GM12878 (cell line): Measurements from ENCODE around the gene ATP2B1. TPM values are rescaled to one million over a fixed set of nuclear protein-coding genes. Genes with fewer than 3 reads are reported as not detected.
A peak's percentile ranks its signal among the peaks of the same experiment; 100 is the strongest.

Experiments
- ATAC-seq: fragments of 200-7000 bp; cut with Tn5 transposase; 3 replicates; pipeline ENCODE4 v1.9.1; 2020; ENCODE audit warnings: mild to moderate bottlenecking, moderate library complexity
- BruUV-seq: library from RNA; stranded (reverse); fragments of 400-500 nt; replicated peaks from 2 replicates; lab custom pipeline; 2021; lab: Mats Ljungman, UMichigan
- CTCF ChIA-PET: fragments of 300-600 bp; sonication (Branson Sonifier 250); formaldehyde crosslinking; extraction: SDS; loops from one replicate; lab custom pipeline; 2021; ENCODE audit warnings: inconsistent platforms; lab: Yijun Ruan, JAX
- POLR2A ChIA-PET: fragments of 350-600 bp; formaldehyde crosslinking; extraction: SDS; loops from one replicate; lab custom pipeline; 2021; ENCODE audit warnings: inconsistent platforms; lab: Charles Lee
- RAD21 ChIA-PET: fragments of 300-600 bp; sonication (Branson Sonifier 250); formaldehyde crosslinking; loops from one replicate; lab custom pipeline; 2023; ENCODE audit warnings: antibody characterized with exemption; ENCODE audit not compliant: unreplicated experiment; lab: Charles Lee
- SMC1A ChIA-PET: fragments of 300-600 bp; sonication (Branson Sonifier 250); formaldehyde crosslinking; loops from one replicate; lab custom pipeline; 2023; ENCODE audit not compliant: unreplicated experiment, uncharacterized antibody; lab: Charles Lee
- DNase-seq: peaks from one replicate; pipeline ENCODE4 v3.0.0-alpha.2; 2011; ENCODE audit warnings: low read depth, low spot score
- FAIRE-seq: peaks from 3 replicates; lab custom pipeline; 2011; peaks lifted over from hg19 to GRCh38; lab: Jason Lieb, UNC
- H2AFZ ChIP-seq: 2 replicates; pipeline ENCODE4 v1.6.0; 2011; ENCODE audit warnings: low read depth, low read length, control low read depth; ENCODE audit not compliant: control insufficient read depth
- H3K27ac ChIP-seq: 2 replicates; pipeline ENCODE4 v1.5.1; 2011; ENCODE audit warnings: control low read depth; ENCODE audit not compliant: control insufficient read depth, insufficient read depth
- H3K27me3 ChIP-seq, 2 experiments: replicated peaks in 1 of 2; 2 replicates each; pipeline versions ENCODE4 v1.6.0 to v1.6.1; 2011; ENCODE audit warnings: low read length in 1 of 2; ENCODE audit not compliant: control insufficient read depth in 2 of 2, insufficient read depth in 2 of 2
- H3K36me3 ChIP-seq, 2 experiments: 2 replicates each; pipeline ENCODE4 v1.5.1; 2011; ENCODE audit warnings: low read length in 1 of 2; ENCODE audit not compliant: control insufficient read depth in 2 of 2, insufficient read depth in 2 of 2
- H3K4me1 ChIP-seq: 2 replicates; pipeline ENCODE4 v1.6.1; 2011; ENCODE audit warnings: mild to moderate bottlenecking, low read length, moderate library complexity, mixed read lengths; ENCODE audit not compliant: control insufficient read depth, insufficient read depth
- H3K4me2 ChIP-seq: 2 replicates; pipeline ENCODE4 v1.6.0; 2011; ENCODE audit warnings: control low read depth; ENCODE audit not compliant: control insufficient read depth, insufficient read depth
- H3K4me3 ChIP-seq: fragments of 200-600 bp; sonication (generic); 2 replicates; pipeline ENCODE4 v1.5.1; 2016
- H3K79me2 ChIP-seq: 2 replicates; pipeline ENCODE4 v1.6.0; 2011; ENCODE audit warnings: low read length; ENCODE audit not compliant: control insufficient read depth, insufficient read depth
- H3K9ac ChIP-seq: 2 replicates; pipeline ENCODE4 v1.8.0; 2011; ENCODE audit warnings: low read length, control low read depth, mixed read lengths; ENCODE audit not compliant: control insufficient read depth, insufficient read depth
- H3K9me3 ChIP-seq: replicated peaks from 3 replicates; pipeline ENCODE4 v1.5.1; 2011; ENCODE audit warnings: mild to moderate bottlenecking, low read length; ENCODE audit not compliant: control insufficient read depth, insufficient read depth
- H4K20me1 ChIP-seq: 2 replicates; pipeline ENCODE4 v1.6.0; 2011; ENCODE audit not compliant: control insufficient read depth, insufficient read depth
- ASH2L ChIP-seq: fragments of 300-600, 200-600 bp; sonication (generic); IDR thresholded peaks from 2 replicates; pipeline ENCODE4 v1.6.1; 2017; ENCODE audit warnings: low read depth, mild to moderate bottlenecking, borderline replicate concordance
- CHD4 ChIP-seq: fragments of 200-600 bp; sonication (generic); IDR thresholded peaks from 2 replicates; pipeline ENCODE4 v1.6.1; 2016; ENCODE audit warnings: mild to moderate bottlenecking
- EED ChIP-seq: sonication (generic); IDR thresholded peaks from 2 replicates; pipeline ENCODE4 v1.6.1; 2016; ENCODE audit warnings: antibody characterized with exemption, low read depth
- EZH2 ChIP-seq: IDR thresholded peaks from 2 replicates; pipeline ENCODE4 v1.6.1; 2012; ENCODE audit warnings: low read depth, mild to moderate bottlenecking, control low read depth, inconsistent platforms, low read length, borderline replicate concordance; ENCODE audit not compliant: control insufficient read depth
- GABPA ChIP-seq: IDR thresholded peaks from 2 replicates; pipeline ENCODE4 v1.6.1; 2014; ENCODE audit warnings: antibody characterized with exemption, low read depth, mild to moderate bottlenecking, inconsistent platforms
- GATAD2B ChIP-seq: fragments of 450-650 bp; conservative IDR thresholded peaks from 2 replicates; pipeline ENCODE4 v1.6.1; 2017; ENCODE audit warnings: low read depth, mild to moderate bottlenecking, moderate library complexity
- KDM1A ChIP-seq: fragments of 200-600 bp; sonication (generic); IDR thresholded peaks from 2 replicates; pipeline ENCODE4 v1.6.1; 2016; ENCODE audit warnings: borderline replicate concordance
- RUNX3 ChIP-seq: IDR thresholded peaks from 2 replicates; pipeline ENCODE4 v1.6.1; 2012; ENCODE audit warnings: low read length, inconsistent platforms
- SMAD1 ChIP-seq: fragments of 450-650 bp; IDR thresholded peaks from 2 replicates; pipeline ENCODE4 v1.6.1; 2018; ENCODE audit warnings: mild to moderate bottlenecking, low read depth; ENCODE audit not compliant: partially characterized antibody
- SMARCA5 ChIP-seq: fragments of 450-650 bp; IDR thresholded peaks from 2 replicates; pipeline ENCODE4 v1.6.1; 2017; ENCODE audit warnings: mild to moderate bottlenecking
- WGBS: methylation state at CpG from one replicate; pipeline ENCODE4 v1.1.6; 2016; ENCODE audit warnings: low lambda C conversion rate; ENCODE audit not compliant: insufficient replicate concordance, insufficient coverage; ENCODE audit errors: missing lambda C conversion rate; 5-methylcytosine and 5-hydroxymethylcytosine counted together
- in situ Hi-C: fragments of 300-500 bp; cut with MboI; formaldehyde crosslinking; loops from 9 replicates; pipeline ENCODE4 v1.14.3; 2018; ENCODE audit warnings: mixed read lengths
- intact Hi-C: fragments of 100-400 bp; cut with micrococcal nuclease; formaldehyde crosslinking; loops from one replicate; pipeline ENCODE4 v1.14.2; 2022; ENCODE audit not compliant: unreplicated experiment
- polyA plus RNA-seq, 11 experiments: library from polyadenylated mRNA; depleted of rRNA in 4 of 11; unstranded in 6 of 11; stranded (reverse) in 5 of 11; fragments of >200 nt; fragmentation: Nextera tagmentation in 4 of 11; fragmentation: Illumina TruSeq in 1 of 11; extraction: Ambion mirVana in 4 of 11; extraction: Trizol in 1 of 11; gene quantifications; 1 replicate in 1 of 11; 2 replicates in 10 of 11; pipeline versions ENCODE4 v1.2.1 to v1.2.3, GENCODE V29; 2011 to 2016; ENCODE audit warnings: inconsistent platforms in 2 of 11, missing spikeins in 2 of 11, low read depth in 1 of 11
- total RNA-seq, 4 experiments: library from RNA; depleted of rRNA in 3 of 4; stranded (reverse); fragments of >200 nt in 3 of 4; fragmentation: Illumina TruSeq in 1 of 4; extraction: Trizol in 1 of 4; gene quantifications; 2 replicates each; pipeline versions ENCODE4 v1.2.1 to v1.2.3, GENCODE V29; 2013 to 2021
- TF ChIP-seq, protein P1 (sequence below): fragments of 450-650 bp; IDR thresholded peaks from 2 replicates; pipeline ENCODE4 v1.6.1; 2016; ENCODE audit warnings: mild to moderate bottlenecking
- TF ChIP-seq, protein P2 (sequence below): fragments of 450-650 bp; IDR thresholded peaks from 2 replicates; pipeline ENCODE4 v1.6.1; 2017; ENCODE audit warnings: mild to moderate bottlenecking, low read depth, inconsistent platforms; ENCODE audit not compliant: poor library complexity, severe bottlenecking
- TF ChIP-seq, protein P3 (sequence below): fragments of 450-650 bp; IDR thresholded peaks from 2 replicates; pipeline ENCODE4 v1.6.1; 2017; ENCODE audit warnings: mild to moderate bottlenecking, moderate library complexity

ATP2B1 gene
- total and polyA plus RNA-seq, 10 of the 15 experiments (the other 5 are each of a cell fraction or from before 2014, with no cell fraction given): 15.9 to 67.8 (median 48.5) TPM

DNA sequence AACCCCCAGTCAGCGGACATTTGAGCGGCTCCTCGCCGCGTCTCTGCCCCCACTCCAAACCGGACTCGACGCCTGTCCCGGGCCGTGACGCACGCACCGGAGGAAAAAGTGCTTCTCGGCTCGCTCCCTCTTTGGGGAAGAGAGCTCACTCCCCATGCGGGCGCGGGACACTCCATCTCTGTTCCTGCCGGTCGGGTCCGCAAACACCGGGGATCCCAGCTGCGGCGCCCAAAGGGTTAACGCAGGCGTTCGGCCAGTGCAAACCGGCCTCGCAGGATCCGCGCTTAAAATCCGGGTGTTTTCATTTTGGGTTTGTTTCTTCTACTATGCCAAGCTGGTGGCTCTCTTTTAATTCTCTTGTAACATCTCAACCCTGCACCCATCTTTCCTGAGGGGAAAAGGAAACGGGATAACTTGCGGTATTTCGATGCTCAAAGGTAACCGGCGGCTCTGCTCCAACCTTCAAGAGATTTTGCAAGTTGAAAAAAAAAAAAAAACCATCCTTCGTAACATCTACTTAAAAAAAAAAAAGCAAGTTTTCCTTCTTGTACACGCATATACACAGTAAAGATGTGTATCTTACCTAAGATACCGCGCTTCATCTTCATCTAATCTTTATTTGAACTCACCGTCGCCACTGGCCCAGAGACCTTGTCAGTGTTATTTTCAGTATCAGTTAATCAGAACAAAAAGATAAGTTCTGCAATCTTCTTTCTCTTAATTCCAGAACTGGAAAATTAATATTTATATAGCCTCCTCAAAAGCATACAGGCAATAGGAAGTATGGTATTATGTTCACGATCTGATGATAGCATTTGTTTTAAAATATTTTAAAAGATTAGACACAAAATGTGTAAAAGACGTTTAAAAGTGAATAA, 1.6 kb upstream of the ATP2B1 start:
- peak overlapping the region; percentile 95 for H3K27ac ChIP-seq
- peaks cover 43% of the 10 kb centered on the region for H3K79me2 ChIP-seq
- no peaks in the 10 kb centered on the region for H3K27me3 ChIP-seq
- in situ Hi-C loops: no loop called here
- H3K4me3 ChIP-seq: peak overlapping the region; percentile 91
- H3K4me1 ChIP-seq: no peaks in the 10 kb centered on the region
- peak overlapping the region; percentile 95 for H3K9ac ChIP-seq
- H3K9me3 ChIP-seq: no peaks in the 10 kb centered on the region; the same call in none of the 3 replicates
- CTCF ChIA-PET: interaction anchor here (0.8 to 2.5 kb wide), 4 partner anchors 8 to 218 kb away, joined by 4 to 9 read pairs (median 5); no protein-coding TSS in a partner anchor
- intact Hi-C loops: loop anchor here (1.0 to 5.0 kb wide), 10 partner anchors 46 to 542 kb away; no protein-coding TSS in a partner anchor
- SMC1A ChIA-PET: interaction anchor here (1.0 to 2.2 kb wide), 10 partner anchors 11 to 393 kb away, joined by 3 to 6 read pairs (median 4); no protein-coding TSS in a partner anchor
- no peaks in the 10 kb centered on the region for H3K36me3 ChIP-seq
- DNase-seq: no peak
- TSS peak; percentile 86 for BruUV-seq
- peak overlapping the region; percentile 88 for H2AFZ ChIP-seq
- POLR2A ChIA-PET: interaction anchor here (0.7 to 3.1 kb wide), 10 partner anchors 47 to 367 kb away, joined by 3 to 18 read pairs (median 10); no protein-coding TSS in a partner anchor
- H3K4me2 ChIP-seq: peak overlapping the region; percentile 84
- FAIRE-seq: no peak
- ATAC-seq: peak; percentile 3
- RAD21 ChIA-PET: interaction anchor here (1.0 to 6.0 kb wide), 14 partner anchors 11 to 304 kb away, joined by 3 to 41 read pairs (median 12); no protein-coding TSS in a partner anchor
- WGBS: 2% methylated on average over 45 of the region's 45 CpGs
- no peaks in the 10 kb centered on the region for H4K20me1 ChIP-seq
- TF ChIP-seq KDM1A: no peak
- no peak for TF ChIP-seq SMAD1
- TF ChIP-seq GATAD2B: peak; percentile 77
- TF ChIP-seq, protein P1, sequence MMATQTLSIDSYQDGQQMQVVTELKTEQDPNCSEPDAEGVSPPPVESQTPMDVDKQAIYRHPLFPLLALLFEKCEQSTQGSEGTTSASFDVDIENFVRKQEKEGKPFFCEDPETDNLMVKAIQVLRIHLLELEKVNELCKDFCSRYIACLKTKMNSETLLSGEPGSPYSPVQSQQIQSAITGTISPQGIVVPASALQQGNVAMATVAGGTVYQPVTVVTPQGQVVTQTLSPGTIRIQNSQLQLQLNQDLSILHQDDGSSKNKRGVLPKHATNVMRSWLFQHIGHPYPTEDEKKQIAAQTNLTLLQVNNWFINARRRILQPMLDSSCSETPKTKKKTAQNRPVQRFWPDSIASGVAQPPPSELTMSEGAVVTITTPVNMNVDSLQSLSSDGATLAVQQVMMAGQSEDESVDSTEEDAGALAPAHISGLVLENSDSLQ: no peak
- TF ChIP-seq SMARCA5: peak; percentile 62; the same call in 1 of the 2 replicates
- TF ChIP-seq, protein P2, sequence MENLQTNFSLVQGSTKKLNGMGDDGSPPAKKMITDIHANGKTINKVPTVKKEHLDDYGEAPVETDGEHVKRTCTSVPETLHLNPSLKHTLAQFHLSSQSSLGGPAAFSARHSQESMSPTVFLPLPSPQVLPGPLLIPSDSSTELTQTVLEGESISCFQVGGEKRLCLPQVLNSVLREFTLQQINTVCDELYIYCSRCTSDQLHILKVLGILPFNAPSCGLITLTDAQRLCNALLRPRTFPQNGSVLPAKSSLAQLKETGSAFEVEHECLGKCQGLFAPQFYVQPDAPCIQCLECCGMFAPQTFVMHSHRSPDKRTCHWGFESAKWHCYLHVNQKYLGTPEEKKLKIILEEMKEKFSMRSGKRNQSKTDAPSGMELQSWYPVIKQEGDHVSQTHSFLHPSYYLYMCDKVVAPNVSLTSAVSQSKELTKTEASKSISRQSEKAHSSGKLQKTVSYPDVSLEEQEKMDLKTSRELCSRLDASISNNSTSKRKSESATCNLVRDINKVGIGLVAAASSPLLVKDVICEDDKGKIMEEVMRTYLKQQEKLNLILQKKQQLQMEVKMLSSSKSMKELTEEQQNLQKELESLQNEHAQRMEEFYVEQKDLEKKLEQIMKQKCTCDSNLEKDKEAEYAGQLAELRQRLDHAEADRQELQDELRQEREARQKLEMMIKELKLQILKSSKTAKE: no peak
- no peak for TF ChIP-seq ASH2L
- 0 out of 2 replicates have a peak, but pooled peaks have one; percentile 23 for TF ChIP-seq RUNX3
- TF ChIP-seq, protein P3, sequence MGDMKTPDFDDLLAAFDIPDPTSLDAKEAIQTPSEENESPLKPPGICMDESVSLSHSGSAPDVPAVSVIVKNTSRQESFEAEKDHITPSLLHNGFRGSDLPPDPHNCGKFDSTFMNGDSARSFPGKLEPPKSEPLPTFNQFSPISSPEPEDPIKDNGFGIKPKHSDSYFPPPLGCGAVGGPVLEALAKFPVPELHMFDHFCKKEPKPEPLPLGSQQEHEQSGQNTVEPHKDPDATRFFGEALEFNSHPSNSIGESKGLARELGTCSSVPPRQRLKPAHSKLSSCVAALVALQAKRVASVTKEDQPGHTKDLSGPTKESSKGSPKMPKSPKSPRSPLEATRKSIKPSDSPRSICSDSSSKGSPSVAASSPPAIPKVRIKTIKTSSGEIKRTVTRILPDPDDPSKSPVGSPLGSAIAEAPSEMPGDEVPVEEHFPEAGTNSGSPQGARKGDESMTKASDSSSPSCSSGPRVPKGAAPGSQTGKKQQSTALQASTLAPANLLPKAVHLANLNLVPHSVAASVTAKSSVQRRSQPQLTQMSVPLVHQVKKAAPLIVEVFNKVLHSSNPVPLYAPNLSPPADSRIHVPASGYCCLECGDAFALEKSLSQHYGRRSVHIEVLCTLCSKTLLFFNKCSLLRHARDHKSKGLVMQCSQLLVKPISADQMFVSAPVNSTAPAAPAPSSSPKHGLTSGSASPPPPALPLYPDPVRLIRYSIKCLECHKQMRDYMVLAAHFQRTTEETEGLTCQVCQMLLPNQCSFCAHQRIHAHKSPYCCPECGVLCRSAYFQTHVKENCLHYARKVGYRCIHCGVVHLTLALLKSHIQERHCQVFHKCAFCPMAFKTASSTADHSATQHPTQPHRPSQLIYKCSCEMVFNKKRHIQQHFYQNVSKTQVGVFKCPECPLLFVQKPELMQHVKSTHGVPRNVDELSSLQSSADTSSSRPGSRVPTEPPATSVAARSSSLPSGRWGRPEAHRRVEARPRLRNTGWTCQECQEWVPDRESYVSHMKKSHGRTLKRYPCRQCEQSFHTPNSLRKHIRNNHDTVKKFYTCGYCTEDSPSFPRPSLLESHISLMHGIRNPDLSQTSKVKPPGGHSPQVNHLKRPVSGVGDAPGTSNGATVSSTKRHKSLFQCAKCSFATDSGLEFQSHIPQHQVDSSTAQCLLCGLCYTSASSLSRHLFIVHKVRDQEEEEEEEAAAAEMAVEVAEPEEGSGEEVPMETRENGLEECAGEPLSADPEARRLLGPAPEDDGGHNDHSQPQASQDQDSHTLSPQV: no peak
- TF ChIP-seq CHD4: no peak
- no peak for TF ChIP-seq EZH2
- TF ChIP-seq GABPA: 0 out of 2 replicates have a peak, but pooled peaks have one; percentile 13
- TF ChIP-seq EED: peak; percentile 13; the same call in 1 of the 2 replicates
